NOMO-1 treated with DMSO at 0.1 percent for 48 hours (cell line): Measurements from ENCODE around the gene CCL5.
A peak's percentile ranks its signal among the peaks of the same experiment; 100 is the strongest.

Source experiments
- DNase-seq: peaks from one replicate; lab custom pipeline; 2025; ENCODE audit not compliant: unreplicated experiment; lab: John Stamatoyannopoulos, UW

The CCL5 gene

GRCh38 chr17:35868737-35869136, 11.4 kb downstream of the CCL5 start, which contains the start of gene HEATR9:
HEATR9 (minus strand) TSS chr17:35868891; CDS start chr17:35868742, 149 bp downstream.
- DNase-seq, result no peak

- no peak for DNase-seq
These were observed 12.6 kb downstream of the CCL5 start for GRCh38 chr17:35867574-35867973.

- peak; percentile 42 for DNase-seq
These were observed 13.7 kb downstream of the CCL5 start for GRCh38 chr17:35866341-35866950.

- DNase-seq, result peak; percentile 18
These were observed 14.5 kb downstream of the CCL5 start for GRCh38 chr17:35865412-35866340.

- no peak for DNase-seq
These were observed 15.3 kb downstream of the CCL5 start for GRCh38 chr17:35864853-35865252.

- no peak for DNase-seq
These were observed 23.6 kb downstream of the CCL5 start for GRCh38 chr17:35856603-35857002.

- DNase-seq, result no peak
These were observed 24.2 kb downstream of the CCL5 start for GRCh38 chr17:35855965-35856364.

- peak; percentile 48 for DNase-seq
These were observed 30.5 kb downstream of the CCL5 start for GRCh38 chr17:35849469-35850348.

- no peak for DNase-seq
These were observed 32.4 kb downstream of the CCL5 start for GRCh38 chr17:35847633-35848373.

- DNase-seq, result no peak
These were observed 33.2 kb downstream of the CCL5 start for GRCh38 chr17:35847006-35847405.

GRCh38 chr17:35846055-35846809, 33.9 kb downstream of the CCL5 start:
- DNase-seq, result no peak

- DNase-seq, result no peak
These were observed 35.6 kb downstream of the CCL5 start for GRCh38 chr17:35844547-35844946.

GRCh38 chr17:35843698-35844097, 36.5 kb downstream of the CCL5 start:
- no peak for DNase-seq

- DNase-seq, result no peak
These were observed 37.9 kb downstream of the CCL5 start for GRCh38 chr17:35842239-35842638.

GRCh38 chr17:35841505-35841904, 38.7 kb downstream of the CCL5 start:
- DNase-seq, result no peak

GRCh38 chr17:35841101-35841500, 39.1 kb downstream of the CCL5 start:
- no peak for DNase-seq

- DNase-seq, result no peak
These were observed 55.0 kb downstream of the CCL5 start for GRCh38 chr17:35825206-35825605.
